OCI-LY3 (cell line): ENCODE measurements around the gene RBBP4.

Experiments used
- CTCF ChIP-seq: fragments of 200-600, 300-600 bp; sonication (generic); IDR thresholded peaks from 2 replicates; pipeline ENCODE4 v1.5.1; 2014; ENCODE audit warnings: antibody characterized with exemption, low read length, low read depth
- EZH2phosphoT487 ChIP-seq: fragments of 200-600 bp; shearing (Covaris generic); IDR thresholded peaks from 2 replicates; pipeline ENCODE4 v1.6.1; 2018; ENCODE audit warnings: antibody characterized with exemption, mixed run types, low read depth

- TF ChIP-seq CTCF = no peak
- TF ChIP-seq EZH2phosphoT487 = no peak
These were observed 51.1 kb downstream of the RBBP4 start for GRCh38 chr1:32701951-32702598.
